ENCODE measurements around the gene ERN1.
A peak's percentile ranks its signal among the peaks of the same experiment; 100 is the strongest.

- TF ChIP-seq POLR2AphosphoS5 (IDR thresholded peaks at IDR 0.05) (no peak), CTCF (IDR thresholded peaks at IDR 0.05) (peak in 2 of 4 experiments; percentile 8 to 9), POLR2A (IDR thresholded peaks at IDR 0.05) (no peak)
Observed at GRCh38 chr17:64017381-64017980, 112.5 kb downstream of the ERN1 start.

Data from gastroesophageal sphincter (tissue), 3 donors.